ENCODE data around the gene TMEM184A.

- TF ChIP-seq, protein P1, sequence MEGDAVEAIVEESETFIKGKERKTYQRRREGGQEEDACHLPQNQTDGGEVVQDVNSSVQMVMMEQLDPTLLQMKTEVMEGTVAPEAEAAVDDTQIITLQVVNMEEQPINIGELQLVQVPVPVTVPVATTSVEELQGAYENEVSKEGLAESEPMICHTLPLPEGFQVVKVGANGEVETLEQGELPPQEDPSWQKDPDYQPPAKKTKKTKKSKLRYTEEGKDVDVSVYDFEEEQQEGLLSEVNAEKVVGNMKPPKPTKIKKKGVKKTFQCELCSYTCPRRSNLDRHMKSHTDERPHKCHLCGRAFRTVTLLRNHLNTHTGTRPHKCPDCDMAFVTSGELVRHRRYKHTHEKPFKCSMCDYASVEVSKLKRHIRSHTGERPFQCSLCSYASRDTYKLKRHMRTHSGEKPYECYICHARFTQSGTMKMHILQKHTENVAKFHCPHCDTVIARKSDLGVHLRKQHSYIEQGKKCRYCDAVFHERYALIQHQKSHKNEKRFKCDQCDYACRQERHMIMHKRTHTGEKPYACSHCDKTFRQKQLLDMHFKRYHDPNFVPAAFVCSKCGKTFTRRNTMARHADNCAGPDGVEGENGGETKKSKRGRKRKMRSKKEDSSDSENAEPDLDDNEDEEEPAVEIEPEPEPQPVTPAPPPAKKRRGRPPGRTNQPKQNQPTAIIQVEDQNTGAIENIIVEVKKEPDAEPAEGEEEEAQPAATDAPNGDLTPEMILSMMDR (IDR thresholded peaks at IDR 0.05) = no peak
- TF ChIP-seq EP300 (IDR thresholded peaks at IDR 0.05) = no peak
These were observed 41.0 kb downstream of the TMEM184A start for GRCh38 chr7:1514995-1515401.
